Left lung (tissue), 10 donors: Measurements from ENCODE around the gene PRPS1L1. TPM values are rescaled to one million over a fixed set of nuclear protein-coding genes. Genes with fewer than 3 reads are reported as not detected.

ENCODE experiments used
- ATAC-seq: fragments of 200-7000 bp; cut with Tn5 transposase; one replicate; pipeline ENCODE4 v1.9.1; 2020; ENCODE audit warnings: moderate library complexity
- DNase-seq, 4 donors: peaks; one replicate each; pipeline ENCODE4 v3.0.0-alpha.2; 2013 to 2020
- H3K27ac ChIP-seq, 2 donors: fragments of 200-600 bp; sonication (generic) in 1 of 2; one replicate each; pipeline versions ENCODE4 v1.5.0 to v1.8.0; 2020 to 2021
- H3K27me3 ChIP-seq, 2 donors: fragments of 200-600 bp; sonication (generic) in 1 of 2; one replicate each; pipeline versions ENCODE4 v1.5.0 to v1.8.0; 2020 to 2021
- H3K36me3 ChIP-seq, 2 donors: fragments of 200-600 bp; sonication (generic) in 1 of 2; one replicate each; pipeline versions ENCODE4 v1.5.0 to v1.8.0; 2020 to 2021
- H3K4me1 ChIP-seq, 2 donors: fragments of 200-600 bp; one replicate each; pipeline ENCODE4 v1.8.0; 2021
- H3K4me3 ChIP-seq, 2 donors: fragments of 200-600 bp; sonication (generic) in 1 of 2; one replicate each; pipeline versions ENCODE4 v1.5.0 to v1.8.0; 2020 to 2021; ENCODE audit warnings: mild to moderate bottlenecking in 1 of 2
- H3K9me3 ChIP-seq, 2 donors: fragments of 200-600 bp; sonication (generic) in 1 of 2; one replicate each; pipeline versions ENCODE4 v1.5.0 to v1.8.0; 2020 to 2021
- intact Hi-C, 2 donors: fragments of 100-400 bp; cut with DNase I; formaldehyde crosslinking; loops; one replicate each; pipeline versions ENCODE4 v1.11.2 to v1.14.2; 2022
- polyA plus RNA-seq, 6 donors: library from polyadenylated mRNA; unstranded; fragments of 120-200 nt; gene quantifications; one replicate each; pipeline ENCODE4 v1.2.1, GENCODE V29; 2013; ENCODE audit not compliant: insufficient read length in 6 of 6
- total RNA-seq, 2 donors: library from RNA; stranded (reverse); fragmentation: NEBNext Ultra II Directional; extraction: Animal tissue kit (Norgen Biotek cat#: 25700); gene quantifications; one replicate each; pipeline ENCODE4 v1.2.1, GENCODE V29; 2021
- TF ChIP-seq, protein P1 (sequence below), 2 donors: fragments of 200-600 bp; sonication (generic) in 1 of 2; IDR thresholded peaks; one replicate each; pipeline versions ENCODE4 v1.5.0 to v1.8.0; 2021; ENCODE audit warnings: antibody characterized with exemption in 2 of 2
- donor health status: DM: no; HTN: yes; CAD: no.
- donor health status: DM: no; HTN: no; CAD: no.

Gene PRPS1L1
- total and polyA plus RNA-seq, 8 donors = not detected

GRCh38 chr7:17985473-17986239 is 42.0 kb downstream of the PRPS1L1 start:
- H3K4me1 ChIP-seq = peaks cover 0 to 7% of the 10 kb centered on the region in 2 donors
- TF ChIP-seq, protein P1, sequence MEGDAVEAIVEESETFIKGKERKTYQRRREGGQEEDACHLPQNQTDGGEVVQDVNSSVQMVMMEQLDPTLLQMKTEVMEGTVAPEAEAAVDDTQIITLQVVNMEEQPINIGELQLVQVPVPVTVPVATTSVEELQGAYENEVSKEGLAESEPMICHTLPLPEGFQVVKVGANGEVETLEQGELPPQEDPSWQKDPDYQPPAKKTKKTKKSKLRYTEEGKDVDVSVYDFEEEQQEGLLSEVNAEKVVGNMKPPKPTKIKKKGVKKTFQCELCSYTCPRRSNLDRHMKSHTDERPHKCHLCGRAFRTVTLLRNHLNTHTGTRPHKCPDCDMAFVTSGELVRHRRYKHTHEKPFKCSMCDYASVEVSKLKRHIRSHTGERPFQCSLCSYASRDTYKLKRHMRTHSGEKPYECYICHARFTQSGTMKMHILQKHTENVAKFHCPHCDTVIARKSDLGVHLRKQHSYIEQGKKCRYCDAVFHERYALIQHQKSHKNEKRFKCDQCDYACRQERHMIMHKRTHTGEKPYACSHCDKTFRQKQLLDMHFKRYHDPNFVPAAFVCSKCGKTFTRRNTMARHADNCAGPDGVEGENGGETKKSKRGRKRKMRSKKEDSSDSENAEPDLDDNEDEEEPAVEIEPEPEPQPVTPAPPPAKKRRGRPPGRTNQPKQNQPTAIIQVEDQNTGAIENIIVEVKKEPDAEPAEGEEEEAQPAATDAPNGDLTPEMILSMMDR (IDR thresholded peaks at IDR 0.05) = no peak
- intact Hi-C loops = no loop called here

GRCh38 chr7:17984288-17984687 is 43.4 kb downstream of the PRPS1L1 start:
- ATAC-seq (peak; percentile 12), DNase-seq (no peak)
- Histone ChIP-seq H3K4me1 (peaks cover 0 to 7% of the 10 kb centered on the region in 2 donors), H3K9me3 (no peaks in the 10 kb centered on the region), H3K36me3 (no peaks in the 10 kb centered on the region), H3K4me3 (no peak overlapping the region), H3K27me3 (no peaks in the 10 kb centered on the region), H3K27ac (no peak overlapping the region)
- TF ChIP-seq, protein P1 (IDR thresholded peaks at IDR 0.05) = no peak
- intact Hi-C loops = no loop called here

More at GRCh38 chr7:17985473-17986239, 42.0 kb downstream of the PRPS1L1 start:
- DNase-seq = no peak
- Histone ChIP-seq H3K36me3 (no peaks in the 10 kb centered on the region), H3K27me3 (no peaks in the 10 kb centered on the region), H3K9me3 (no peaks in the 10 kb centered on the region), H3K27ac (peak overlapping the region in 1 of 2 donors; percentile 27), H3K4me3 (no peak overlapping the region)
- no peak for ATAC-seq

- Histone ChIP-seq H3K9me3 (no peaks in the 10 kb centered on the region), H3K4me3 (no peak overlapping the region), H3K27me3 (no peaks in the 10 kb centered on the region), H3K27ac (peak overlapping the region in 1 of 2 donors; percentile 46), H3K36me3 (no peaks in the 10 kb centered on the region), H3K4me1 (peaks cover 0 to 7% of the 10 kb centered on the region in 2 donors)
- no peak for ATAC-seq
- no peak for DNase-seq
- intact Hi-C loops = no loop called here
- TF ChIP-seq, protein P1 (IDR thresholded peaks at IDR 0.05) = no peak
These were observed 44.2 kb downstream of the PRPS1L1 start for GRCh38 chr7:17983221-17984062.

GRCh38 chr7:17976952-17977351 is 50.7 kb downstream of the PRPS1L1 start:
- TF ChIP-seq, protein P1 (IDR thresholded peaks at IDR 0.05) = no peak
- no peaks in the 10 kb centered on the region for H3K27me3 ChIP-seq
- intact Hi-C loops = no loop called here
- no peak for DNase-seq
- ATAC-seq = no peak
- no peak overlapping the region for H3K4me3 ChIP-seq
- H3K4me1 ChIP-seq = no peaks in the 10 kb centered on the region
- H3K9me3 ChIP-seq = no peaks in the 10 kb centered on the region
- H3K27ac ChIP-seq = no peak overlapping the region
- no peaks in the 10 kb centered on the region for H3K36me3 ChIP-seq

Other genes starting within 250 kb of the PRPS1L1 start
- gene SNX13, start 87.4 kb downstream of the PRPS1L1 start, total RNA-seq = 10 to 100 TPM; 49.4 to 51.4 TPM
- gene SNX13, start 87.4 kb downstream of the PRPS1L1 start, polyA plus RNA-seq = 10 to 100 TPM; 36.1 to 46.0 (median 39.9) TPM